Measurements from ENCODE around the gene CDYL.

CDYL gene

GRCh38 chr6:4910037-4910760 lies 134.0 kb downstream of the CDYL start:
- no peak for DNase-seq

GRCh38 chr6:4912559-4912958 lies 136.4 kb downstream of the CDYL start:
- no peak for DNase-seq

- no peak for DNase-seq
These were observed 137.7 kb downstream of the CDYL start for GRCh38 chr6:4913705-4914419.

- DNase-seq = no peak
These were observed 138.4 kb downstream of the CDYL start for GRCh38 chr6:4914420-4915159.

GRCh38 chr6:4916954-4917561 lies 140.9 kb downstream of the CDYL start:
- no peak for DNase-seq

- no peak for DNase-seq
These were observed 144.8 kb downstream of the CDYL start for GRCh38 chr6:4920914-4921410.

GRCh38 chr6:4922488-4923037 lies 146.4 kb downstream of the CDYL start:
- DNase-seq = no peak

- no peak for DNase-seq
These were observed 146.9 kb downstream of the CDYL start for GRCh38 chr6:4923081-4923480.

- no peak for DNase-seq
These were observed 148.6 kb downstream of the CDYL start for GRCh38 chr6:4924661-4925271.

- no peak for DNase-seq
These were observed 149.4 kb downstream of the CDYL start for GRCh38 chr6:4925580-4925979.

- no peak for DNase-seq
These were observed 152.2 kb downstream of the CDYL start for GRCh38 chr6:4928426-4928825.

- DNase-seq = no peak
These were observed 153.0 kb downstream of the CDYL start for GRCh38 chr6:4929097-4929718.

GRCh38 chr6:4930025-4930691 lies 154.0 kb downstream of the CDYL start:
- no peak for DNase-seq

GRCh38 chr6:4931530-4932227 lies 155.5 kb downstream of the CDYL start:
- no peak for DNase-seq

GRCh38 chr6:4932228-4932903 lies 156.2 kb downstream of the CDYL start:
- no peak for DNase-seq

- no peak for DNase-seq
These were observed 159.3 kb downstream of the CDYL start for GRCh38 chr6:4935486-4935885.

GRCh38 chr6:4935975-4936680 lies 159.9 kb downstream of the CDYL start:
- DNase-seq = no peak

- no peak for DNase-seq
These were observed 160.5 kb downstream of the CDYL start for GRCh38 chr6:4936681-4937041.

GRCh38 chr6:4937414-4937813 lies 161.2 kb downstream of the CDYL start:
- no peak for DNase-seq

GRCh38 chr6:4939241-4939640 lies 163.0 kb downstream of the CDYL start:
- no peak for DNase-seq

Data from cortex of kidney (tissue), 1 donor.